HCT116 (cell line): ENCODE data around the gene ADARB2. TPM values are rescaled to one million over a fixed set of nuclear protein-coding genes. Genes with fewer than 3 reads are reported as not detected.

Experiments
- ATAC-seq: fragments of 200-7000 bp; cut with Tn5 transposase; 2 replicates; pipeline ENCODE4 v1.9.1; 2020; ENCODE audit warnings: mild to moderate bottlenecking, moderate library complexity
- BruUV-seq: library from RNA; stranded (reverse); fragments of 400-500 nt; replicated peaks from 2 replicates; lab custom pipeline; 2021; lab: Mats Ljungman, UMichigan
- CTCF ChIA-PET: fragments of 300-600 bp; sonication (Branson Sonifier 250); formaldehyde crosslinking; loops from one replicate; lab custom pipeline; 2021; ENCODE audit warnings: antibody characterized with exemption; lab: Charles Lee
- POLR2A ChIA-PET: fragments of 300-600, 350-600 bp; sonication (Branson Sonifier 250); formaldehyde crosslinking; loops from one replicate; lab custom pipeline; 2021; ENCODE audit warnings: antibody characterized with exemption; lab: Charles Lee
- RAD21 ChIA-PET, 2 experiments: fragments of 300-600 bp; sonication (Branson Sonifier 250); formaldehyde crosslinking; loops; one replicate each; lab custom pipeline; 2023; ENCODE audit warnings: low total read pairs in 2 of 2; ENCODE audit not compliant: uncharacterized antibody in 2 of 2, unreplicated experiment in 2 of 2, low non-redundant PET in 1 of 2; lab: Charles Lee
- DNase-seq: peaks from one replicate; pipeline ENCODE4 v3.0.0-alpha.2; 2010; ENCODE audit warnings: low read depth, low spot score
- H2AFZ ChIP-seq: fragments of 200-600 bp; shearing (Covaris generic), sonication (generic); 2 replicates; pipeline ENCODE4 v1.6.1; 2017; ENCODE audit warnings: low read depth, mixed run types, mixed read lengths, antibody characterized with exemption, low read length; ENCODE audit not compliant: poor library complexity, severe bottlenecking
- H3K27ac ChIP-seq: 2 replicates; pipeline ENCODE4 v1.5.1; 2012; ENCODE audit warnings: low read depth, low read length
- H3K27me3 ChIP-seq: fragments of 200-600 bp; sonication (generic); 2 replicates; pipeline ENCODE4 v1.6.1; 2016; ENCODE audit warnings: mixed run types, low read length, mixed read lengths; ENCODE audit not compliant: insufficient read depth
- H3K36me3 ChIP-seq, 2 experiments: fragments of 200-500 bp in 1 of 2; fragments of 200-600 bp in 1 of 2; sonication (Bioruptor generic) in 1 of 2; sonication (generic) in 1 of 2; 2 replicates each; pipeline versions ENCODE4 v1.5.1 to v1.6.1; 2014 to 2016; ENCODE audit warnings: low read length in 2 of 2, inconsistent platforms in 1 of 2, mixed read lengths in 1 of 2, mixed run types in 1 of 2; ENCODE audit not compliant: insufficient read depth in 2 of 2, control insufficient read depth in 1 of 2
- H3K4me1 ChIP-seq, 2 experiments: fragments of 200-600 bp in 1 of 2; sonication (generic) in 1 of 2; 2 replicates each; pipeline versions ENCODE4 v1.5.1 to v1.6.1; 2012 to 2017; ENCODE audit warnings: low read length in 2 of 2, inconsistent platforms in 1 of 2, mild to moderate bottlenecking in 1 of 2, mixed read lengths in 1 of 2, mixed run types in 1 of 2, moderate library complexity in 1 of 2; ENCODE audit not compliant: insufficient read depth in 2 of 2, control insufficient read depth in 1 of 2
- H3K4me2 ChIP-seq: fragments of 200-600 bp; sonication (generic); 2 replicates; pipeline ENCODE4 v1.6.1; 2017; ENCODE audit warnings: mixed run types, low read length, mixed read lengths
- H3K4me3 ChIP-seq, 2 experiments: fragments of 200-600 bp in 1 of 2; sonication (generic) in 1 of 2; replicated peaks in 1 of 2; 2 replicates each; pipeline ENCODE4 v1.5.1; 2011 to 2016; ENCODE audit warnings: low read length in 2 of 2, control low read depth in 1 of 2, low read depth in 1 of 2, mild to moderate bottlenecking in 1 of 2, mixed read lengths in 1 of 2, mixed run types in 1 of 2
- H3K79me2 ChIP-seq: fragments of 200-600 bp; sonication (generic); 2 replicates; pipeline ENCODE4 v1.6.1; 2017; ENCODE audit warnings: mild to moderate bottlenecking, mixed run types, low read length, moderate library complexity, mixed read lengths; ENCODE audit not compliant: insufficient read depth
- H3K9ac ChIP-seq: fragments of 200-600 bp; sonication (generic); 2 replicates; pipeline ENCODE4 v1.6.1; 2016; ENCODE audit warnings: low read length, mixed read lengths
- H3K9me2 ChIP-seq: fragments of 200-600 bp; sonication (generic), shearing (Covaris generic); 2 replicates; pipeline ENCODE4 v1.6.1; 2017; ENCODE audit warnings: mixed run types, mild to moderate bottlenecking, moderate library complexity; ENCODE audit not compliant: insufficient read depth
- H3K9me3 ChIP-seq, 2 experiments: fragments of 200-500 bp in 1 of 2; fragments of 200-600 bp in 1 of 2; sonication (Bioruptor generic) in 1 of 2; sonication (generic) in 1 of 2; 2 replicates each; pipeline ENCODE4 v1.6.1; 2014 to 2017; ENCODE audit warnings: low read length in 2 of 2, mixed read lengths in 2 of 2, inconsistent platforms in 1 of 2, low read depth in 1 of 2, mild to moderate bottlenecking in 1 of 2, mixed run types in 1 of 2, moderate library complexity in 1 of 2; ENCODE audit not compliant: control insufficient read depth in 1 of 2, insufficient read depth in 1 of 2
- H4K20me1 ChIP-seq: fragments of 200-600 bp; sonication (generic), shearing (Covaris generic); 2 replicates; pipeline ENCODE4 v1.6.1; 2017; ENCODE audit warnings: mixed run types, mild to moderate bottlenecking, moderate library complexity; ENCODE audit not compliant: insufficient read depth
- ATF3 ChIP-seq: IDR thresholded peaks from 2 replicates; pipeline ENCODE4 v1.6.1; 2012
- CEBPB ChIP-seq: IDR thresholded peaks from 2 replicates; pipeline ENCODE4 v1.6.1; 2012; ENCODE audit warnings: low read depth
- CTCF ChIP-seq, 3 experiments: fragments of 200-600 bp in 1 of 3; sonication (generic) in 1 of 3; IDR thresholded peaks in 2 of 3; conservative IDR thresholded peaks in 1 of 3; 2 replicates each; pipeline ENCODE4 v1.5.1; 2012 to 2017; ENCODE audit warnings: low read depth in 2 of 3, low read length in 2 of 3, antibody characterized with exemption in 1 of 3, borderline replicate concordance in 1 of 3, control low read depth in 1 of 3, mild to moderate bottlenecking in 1 of 3, mixed read lengths in 1 of 3, mixed run types in 1 of 3, moderate library complexity in 1 of 3; ENCODE audit not compliant: insufficient read depth in 1 of 3
- EGR1 ChIP-seq: IDR thresholded peaks from 2 replicates; pipeline ENCODE4 v1.6.1; 2012; ENCODE audit warnings: low read depth
- ELF1 ChIP-seq: IDR thresholded peaks from 2 replicates; pipeline ENCODE4 v1.6.1; 2012; ENCODE audit warnings: low read depth, borderline replicate concordance
- POLR2AphosphoS5 ChIP-seq: IDR thresholded peaks from 2 replicates; pipeline ENCODE4 v1.6.1; 2011; ENCODE audit warnings: mild to moderate bottlenecking, low read depth, low read length, moderate library complexity
- RAD21 ChIP-seq: IDR thresholded peaks from 2 replicates; pipeline ENCODE4 v1.6.1; 2012; ENCODE audit warnings: low read depth, mild to moderate bottlenecking
- SP1 ChIP-seq: IDR thresholded peaks from 2 replicates; pipeline ENCODE4 v1.6.1; 2012; ENCODE audit warnings: low read depth
- TCF7L2 ChIP-seq: IDR thresholded peaks from 2 replicates; pipeline ENCODE4 v1.7.0; 2011; ENCODE audit warnings: borderline replicate concordance, inconsistent platforms; ENCODE audit not compliant: insufficient read depth, insufficient read length; ENCODE audit errors: extremely low read depth
- YY1 ChIP-seq: IDR thresholded peaks from 2 replicates; pipeline ENCODE4 v1.6.1; 2011; ENCODE audit warnings: low read length, low read depth, moderate library complexity, mild to moderate bottlenecking; ENCODE audit not compliant: insufficient replicate concordance; ENCODE audit errors: extremely low read depth
- ZFX ChIP-seq: fragments of 450-650 bp; IDR thresholded peaks from 2 replicates; pipeline ENCODE4 v1.6.1; 2017
- intact Hi-C: fragments of 100-400 bp; cut with micrococcal nuclease; formaldehyde crosslinking; loops from 2 replicates; pipeline ENCODE4 v1.10.0; 2022
- total RNA-seq: library from RNA; stranded (reverse); gene quantifications from one replicate; pipeline ENCODE4 v1.2.1, GENCODE V29; 2021; ENCODE audit not compliant: unreplicated experiment

The ADARB2 gene
- total RNA-seq, 1 experiment from 2014 or later = not detected

GRCh38 chr10:1273372-1274105, 463.8 kb downstream of the ADARB2 start:
- TF ChIP-seq POLR2AphosphoS5 = no peak
- TF ChIP-seq CEBPB = no peak
- no peak for TF ChIP-seq ZFX
- TF ChIP-seq YY1 = no peak
- TF ChIP-seq EGR1 = no peak
- no peak for TF ChIP-seq CTCF (IDR thresholded peaks at IDR 0.05 in 2 of 3, conservative IDR thresholded peaks at IDR 0.05 in 1 of 3; ENCODE audit: borderline replicate concordance in 1 of 3, insufficient read depth in 1 of 3, low read depth in 2 of 3, low read length in 2 of 3)
- TF ChIP-seq TCF7L2 = no peak
- no peak for TF ChIP-seq RAD21
- no peak for TF ChIP-seq ELF1
- no peak for TF ChIP-seq SP1
- TF ChIP-seq ATF3 = no peak
- CTCF ChIA-PET = no interaction called here
- H3K4me3 ChIP-seq = no peak overlapping the region
- BruUV-seq = no TSS peak
- H3K4me2 ChIP-seq = no peak overlapping the region
- intact Hi-C loops = no loop called here
- no peaks in the 10 kb centered on the region for H3K9me2 ChIP-seq
- H3K36me3 ChIP-seq = no peaks in the 10 kb centered on the region
- DNase-seq (no peak), ATAC-seq (no peak)
- H3K9me3 ChIP-seq = no peaks in the 10 kb centered on the region
- no peak overlapping the region for H2AFZ ChIP-seq
- POLR2A ChIA-PET = no interaction called here
- RAD21 ChIA-PET = no interaction called here
- no peaks in the 10 kb centered on the region for H4K20me1 ChIP-seq
- H3K27ac ChIP-seq = no peak overlapping the region
- H3K27me3 ChIP-seq = peaks cover 3% of the 10 kb centered on the region; the same call in 1 of the 2 replicates
- no peaks in the 10 kb centered on the region for H3K4me1 ChIP-seq
- no peak overlapping the region for H3K9ac ChIP-seq
- H3K79me2 ChIP-seq = no peaks in the 10 kb centered on the region
